ENCODE measurements around the gene AKNA. TPM values are rescaled to one million over a fixed set of nuclear protein-coding genes. Genes with fewer than 3 reads are reported as not detected.

AKNA gene
- total and polyA plus RNA-seq, 2 of the 8 experiments (the other 6 are each of a cell fraction or from before 2014, with no cell fraction given), result 21.0 to 27.4 TPM

- Histone ChIP-seq H3K23me2 (ENCODE audit: low read depth, low read length) (no peaks in the 10 kb centered on the region), H3K27ac (ENCODE audit: low read depth, low read length) (no peak overlapping the region), H3K14ac (ENCODE audit: insufficient read length) (no peak overlapping the region), H2BK12ac (ENCODE audit: low read depth, low read length) (no peak overlapping the region), H3K27me3 (replicated peaks in 1 of 4; ENCODE audit: control insufficient read depth in 3 of 4, extremely low read depth in 1 of 4, insufficient read depth in 3 of 4, low read length in 3 of 4) (no peaks in the 10 kb centered on the region), H2AK5ac (ENCODE audit: low read depth, low read length) (no peak overlapping the region), H3K4me2 (ENCODE audit: insufficient read depth in 1 of 2, low read depth in 2 of 2, low read length in 2 of 2) (no peak overlapping the region), H3K4me1 (replicated peaks in 1 of 4; ENCODE audit: control insufficient read depth in 3 of 4, insufficient read depth in 4 of 4, low read length in 3 of 4) (peaks cover 0 to 15% (median 6%) of the 10 kb centered on the region in 4 experiments; a peak in 6 of 7 replicates), H3K18ac (ENCODE audit: extremely low read depth, low read length) (no peak overlapping the region), H3K79me1 (ENCODE audit: low read depth, low read length) (no peaks in the 10 kb centered on the region), H2BK20ac (ENCODE audit: low read length) (no peak overlapping the region), H4K91ac (replicated peaks; ENCODE audit: insufficient read length, low read length) (no peak overlapping the region), H3K56ac (replicated peaks; ENCODE audit: insufficient read length, low read depth, low read length) (no peak overlapping the region), H2BK5ac (ENCODE audit: low read depth, low read length) (no peak overlapping the region), H2BK120ac (replicated peaks; ENCODE audit: low read depth, low read length) (no peak overlapping the region), H3K4me3 (ENCODE audit: extremely low read depth in 1 of 4, insufficient read depth in 2 of 4, low read depth in 3 of 4, low read length in 4 of 4) (no peak overlapping the region), H3K79me2 (ENCODE audit: control insufficient read depth in 1 of 2, insufficient read depth in 2 of 2, low read length in 2 of 2) (no peaks in the 10 kb centered on the region), H3K36me3 (ENCODE audit: control insufficient read depth in 2 of 4, insufficient read depth in 4 of 4, low read length in 3 of 4) (no peaks in the 10 kb centered on the region; a peak in 1 of 8 replicates), H4K20me1 (replicated peaks in 1 of 2; ENCODE audit: control insufficient read depth in 1 of 2, insufficient read depth in 2 of 2, low read length in 2 of 2) (no peaks in the 10 kb centered on the region), H4K8ac (ENCODE audit: extremely low read depth, insufficient read depth, low read length) (no peak overlapping the region), H4K5ac (ENCODE audit: insufficient read length, low read depth, low read length) (no peak overlapping the region), H2AFZ (ENCODE audit: low read length) (no peak overlapping the region), H3K9ac (replicated peaks in 1 of 4; ENCODE audit: extremely low read depth in 1 of 4, low read depth in 3 of 4, low read length in 3 of 4) (no peak overlapping the region), H2BK15ac (ENCODE audit: low read length) (no peak overlapping the region), H3K9me3 (ENCODE audit: insufficient read depth in 2 of 2, low read depth in 1 of 2, low read length in 1 of 2) (no peaks in the 10 kb centered on the region), H3K23ac (ENCODE audit: insufficient read length) (no peak overlapping the region), H3K4ac (replicated peaks; ENCODE audit: insufficient read length, low read depth, low read length) (no peak overlapping the region)
- DNase-seq (ENCODE audit: low read depth in 1 of 2, low spot score in 2 of 2) (no peak), FAIRE-seq (no peak)
- ChIA-PET CTCF (ENCODE audit: partially characterized antibody) (interaction anchor here (0.9 to 11.0 kb wide), 20 partner anchors 10 to 611 kb away, joined by 3 to 271 read pairs (median 12); partner anchors contain the start of genes AKNA, ATP6V1G1 and TEX53), POLR2A (ENCODE audit: partially characterized antibody) (interaction anchor here (1.1 to 2.4 kb wide), 2 partner anchors 10 to 30 kb away, joined by 3 to 6 read pairs; no protein-coding TSS in a partner anchor)
- TF ChIP-seq BCL11A (IDR thresholded peaks at IDR 0.05; ENCODE audit: low read depth in 2 of 2, low read length in 2 of 2) (no peak), SIN3A (conservative IDR thresholded peaks at IDR 0.05 in 1 of 2, IDR thresholded peaks at IDR 0.05 in 1 of 2; ENCODE audit: low read depth in 1 of 2, low read length in 2 of 2) (no peak)
- 85% methylated on average over 2 of the region's 2 CpGs; no CpG with 5 or more reads in 1 of the 2 experiments for WGBS, 2 experiments (ENCODE audit: extremely low coverage in 1 of 2, insufficient coverage in 1 of 2, insufficient read length in 1 of 2, insufficient replicate concordance in 2 of 2, low coverage in 1 of 2, low lambda C conversion rate in 2 of 2, missing lambda C conversion rate in 1 of 2)
Measured at GRCh38 chr9:114404531-114404930, 16.7 kb upstream of the AKNA start.
